ENCODE data around the gene GEN1. TPM values are rescaled to one million over a fixed set of nuclear protein-coding genes. Genes with fewer than 3 reads are reported as not detected.
A peak's percentile ranks its signal among the peaks of the same experiment; 100 is the strongest.

The GEN1 gene
- total RNA-seq, 1 donor from 2014 or later: 21.7 TPM

DNA sequence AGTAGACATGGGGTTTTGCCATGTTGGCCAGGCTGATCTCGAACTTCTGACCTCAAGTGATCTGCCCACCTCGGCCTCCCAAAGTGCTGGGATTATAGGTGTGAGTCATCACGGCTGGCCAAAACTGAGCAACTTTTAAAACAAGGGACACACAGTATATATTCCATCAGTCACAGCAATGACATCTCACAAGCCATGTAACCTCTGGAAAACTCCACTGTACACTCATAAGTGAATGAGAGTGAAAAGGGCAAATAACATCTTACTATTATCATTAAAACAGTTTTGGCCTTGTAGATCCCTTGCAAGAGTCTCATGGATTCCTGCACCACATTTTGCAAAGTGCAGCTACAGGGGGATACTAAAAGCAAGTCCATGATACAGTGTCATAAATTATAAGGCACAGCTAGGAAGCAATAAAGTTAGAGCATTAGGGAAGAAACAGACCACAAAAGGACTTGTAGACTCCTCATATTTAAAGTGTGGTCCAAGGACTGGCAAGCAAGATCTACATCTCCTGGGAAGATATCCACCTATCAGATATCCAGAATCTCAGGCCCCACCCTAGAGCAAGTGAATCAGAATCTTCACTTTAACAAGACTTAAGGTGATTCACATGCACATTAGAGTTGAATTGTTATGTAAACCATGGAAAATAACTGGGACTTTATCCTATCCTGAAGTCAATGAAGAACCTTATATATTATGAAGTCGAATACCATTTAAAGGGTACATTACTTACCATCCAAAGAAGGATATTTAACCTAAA, 6.1 kb upstream of the GEN1 start:
- H3K4me1 Mint-ChIP-seq (ENCODE audit: low read depth): peaks cover 6% of the 10 kb centered on the region
- no peak overlapping the region for H3K27ac Mint-ChIP-seq
- no peaks in the 10 kb centered on the region for H3K9me3 Mint-ChIP-seq (ENCODE audit: low read depth)
- no peak for DNase-seq (ENCODE audit: low spot score, unreplicated experiment)
- no peak overlapping the region for H3K4me3 Mint-ChIP-seq (ENCODE audit: low read depth)
- no peak for TF ChIP-seq CTCF (IDR thresholded peaks at IDR 0.05; ENCODE audit: unreplicated experiment)
- no peaks in the 10 kb centered on the region for H3K27me3 Mint-ChIP-seq
- H3K36me3 Mint-ChIP-seq (ENCODE audit: insufficient read depth): peaks cover 3% of the 10 kb centered on the region

DNA sequence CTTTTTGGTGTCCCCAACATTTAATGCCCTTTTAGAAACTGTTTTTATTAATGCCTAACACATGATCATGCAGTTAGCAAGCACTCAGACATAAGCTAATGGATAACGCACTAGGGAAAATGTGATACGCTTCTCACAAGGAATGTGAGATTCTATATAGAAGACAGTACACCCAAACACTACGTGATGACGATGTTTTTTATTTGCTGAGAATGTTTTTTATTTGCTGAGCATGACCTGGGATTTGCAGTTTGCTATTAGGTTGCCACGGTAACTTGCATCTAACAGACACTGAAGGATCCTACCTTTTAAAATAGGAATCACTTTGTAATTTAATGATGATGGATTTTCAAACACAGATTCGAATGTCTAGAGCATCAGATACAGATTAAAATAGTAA, 5.2 kb upstream of the GEN1 start:
- H3K27me3 Mint-ChIP-seq: no peaks in the 10 kb centered on the region
- TF ChIP-seq CTCF (IDR thresholded peaks at IDR 0.05; ENCODE audit: unreplicated experiment): no peak
- H3K27ac Mint-ChIP-seq: no peak overlapping the region
- H3K9me3 Mint-ChIP-seq (ENCODE audit: low read depth): no peaks in the 10 kb centered on the region
- peaks cover 8% of the 10 kb centered on the region for H3K4me1 Mint-ChIP-seq (ENCODE audit: low read depth)
- H3K4me3 Mint-ChIP-seq (ENCODE audit: low read depth): no peak overlapping the region
- peaks cover 3% of the 10 kb centered on the region for H3K36me3 Mint-ChIP-seq (ENCODE audit: insufficient read depth)
- DNase-seq (ENCODE audit: low spot score, unreplicated experiment): no peak

DNA sequence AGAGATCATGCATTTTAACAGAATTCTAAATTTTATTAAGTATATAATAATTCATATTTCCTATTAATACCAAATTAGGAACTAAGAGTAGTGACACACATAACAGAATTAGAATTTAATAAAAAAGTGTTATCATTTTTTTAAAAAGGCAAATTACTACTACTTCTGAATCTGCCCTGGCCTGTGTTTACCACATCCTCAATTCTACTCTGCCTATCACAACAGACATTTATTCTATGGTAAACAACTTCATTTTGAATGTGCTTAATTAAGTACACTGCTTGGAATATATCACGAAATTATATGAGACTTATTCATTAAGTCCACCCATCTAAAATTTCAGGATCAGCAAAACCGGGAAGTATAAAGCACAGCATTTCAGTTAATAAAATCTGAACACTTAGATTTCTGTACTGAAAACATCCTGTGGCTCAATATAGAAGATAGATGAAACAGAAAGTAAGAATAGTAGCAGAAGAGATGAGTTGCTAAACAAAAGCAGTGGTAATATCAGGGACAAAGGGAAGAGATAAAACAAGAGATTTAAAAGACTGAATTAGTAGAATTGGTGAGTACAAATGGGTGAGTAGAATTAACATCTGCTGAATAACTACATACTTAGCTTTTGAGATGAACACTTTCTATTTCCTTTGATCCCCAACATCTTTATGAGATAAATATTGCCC, 4.0 kb upstream of the GEN1 start:
- Mint-ChIP-seq H3K27me3 (no peaks in the 10 kb centered on the region), H3K27ac (no peak overlapping the region), H3K4me1 (ENCODE audit: low read depth) (peaks cover 11% of the 10 kb centered on the region), H3K9me3 (ENCODE audit: low read depth) (no peaks in the 10 kb centered on the region), H3K36me3 (ENCODE audit: insufficient read depth) (no peaks in the 10 kb centered on the region), H3K4me3 (ENCODE audit: low read depth) (no peak overlapping the region)
- no peak for DNase-seq (ENCODE audit: low spot score, unreplicated experiment)
- no peak for TF ChIP-seq CTCF (IDR thresholded peaks at IDR 0.05; ENCODE audit: unreplicated experiment)

DNA sequence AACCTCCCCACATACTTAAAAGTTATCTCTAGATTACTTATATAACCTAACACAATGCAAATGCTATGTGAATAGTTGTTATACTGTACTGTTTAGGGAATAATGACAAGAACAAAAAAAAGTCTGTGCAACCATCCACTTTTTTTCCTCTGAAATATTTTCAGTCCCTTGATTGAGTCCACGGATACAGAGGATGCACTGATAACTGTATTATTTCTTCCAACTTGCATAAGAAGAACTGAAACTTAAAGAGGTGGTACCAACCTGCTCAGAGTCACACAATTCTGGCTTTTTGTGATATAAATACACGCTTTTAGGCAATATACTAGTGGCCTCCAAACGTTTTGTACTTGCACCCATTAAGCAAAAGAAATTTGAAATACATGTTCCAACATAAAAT, 1.7 kb upstream of the GEN1 start:
- no peaks in the 10 kb centered on the region for H3K27me3 Mint-ChIP-seq
- peaks cover 17% of the 10 kb centered on the region for H3K4me1 Mint-ChIP-seq (ENCODE audit: low read depth)
- DNase-seq (ENCODE audit: low spot score, unreplicated experiment): no peak
- H3K4me3 Mint-ChIP-seq (ENCODE audit: low read depth): peak overlapping the region; percentile 91
- no peak overlapping the region for H3K27ac Mint-ChIP-seq
- H3K36me3 Mint-ChIP-seq (ENCODE audit: insufficient read depth): no peaks in the 10 kb centered on the region
- no peak for TF ChIP-seq CTCF (IDR thresholded peaks at IDR 0.05; ENCODE audit: unreplicated experiment)
- no peaks in the 10 kb centered on the region for H3K9me3 Mint-ChIP-seq (ENCODE audit: low read depth)

GRCh38 chr2:17752892-17753802, 791 bp upstream of the GEN1 start:
- H3K4me1 Mint-ChIP-seq (ENCODE audit: low read depth): peaks cover 17% of the 10 kb centered on the region
- DNase-seq (ENCODE audit: low spot score, unreplicated experiment): peak; percentile 49

More at GRCh38 chr2:17752892-17753802, 791 bp upstream of the GEN1 start:
- no peak for TF ChIP-seq CTCF (IDR thresholded peaks at IDR 0.05; ENCODE audit: unreplicated experiment)
- Mint-ChIP-seq H3K36me3 (ENCODE audit: insufficient read depth) (no peaks in the 10 kb centered on the region), H3K27ac (peak overlapping the region; percentile 90), H3K4me3 (ENCODE audit: low read depth) (peak overlapping the region; percentile 91), H3K9me3 (ENCODE audit: low read depth) (no peaks in the 10 kb centered on the region), H3K27me3 (no peaks in the 10 kb centered on the region)
